ENCODE data around the gene STUM.

Gene STUM

GRCh38 chr1:226648421-226648820 is 99.9 kb downstream of the STUM start:
- H4K20me1 ChIP-seq (ENCODE audit: insufficient read depth, low read length): peaks cover 10% of the 10 kb centered on the region; the same call in 1 of the 2 replicates
- H2AFZ ChIP-seq (ENCODE audit: low read depth, low read length): no peak overlapping the region
- H3K9me3 ChIP-seq (ENCODE audit: insufficient read depth, low read length): no peaks in the 10 kb centered on the region
- H3K36me3 ChIP-seq (replicated peaks; ENCODE audit: low read depth, low read length): no peaks in the 10 kb centered on the region
- no peaks in the 10 kb centered on the region for H3K27me3 ChIP-seq (ENCODE audit: low read depth, low read length)
- no peak overlapping the region for H3K4me3 ChIP-seq (ENCODE audit: low read length)
- no peak overlapping the region for H3K9ac ChIP-seq (ENCODE audit: low read length)
- TF ChIP-seq CTCF (IDR thresholded peaks at IDR 0.05; ENCODE audit: low read depth, low read length): no peak
- no peak for TF ChIP-seq EZH2phosphoT487 (IDR thresholded peaks at IDR 0.05; ENCODE audit: low read depth)
- H3K27ac ChIP-seq (ENCODE audit: low read length): no peak overlapping the region
- no peaks in the 10 kb centered on the region for H3K79me2 ChIP-seq (ENCODE audit: low read length)
- H3K4me2 ChIP-seq (ENCODE audit: low read length): no peak overlapping the region
- H3K4me1 ChIP-seq (ENCODE audit: low read length): peaks cover 18% of the 10 kb centered on the region

- H3K4me3 ChIP-seq (ENCODE audit: low read length): no peak overlapping the region
- TF ChIP-seq CTCF (IDR thresholded peaks at IDR 0.05; ENCODE audit: low read depth, low read length) (no peak), EZH2phosphoT487 (IDR thresholded peaks at IDR 0.05; ENCODE audit: low read depth) (no peak)
- no peak overlapping the region for H3K27ac ChIP-seq (ENCODE audit: low read length)
- H4K20me1 ChIP-seq (ENCODE audit: insufficient read depth, low read length): peaks cover 14% of the 10 kb centered on the region; the same call in 1 of the 2 replicates
- H3K4me1 ChIP-seq (ENCODE audit: low read length): peaks cover 18% of the 10 kb centered on the region
- H2AFZ ChIP-seq (ENCODE audit: low read depth, low read length): no peak overlapping the region
- no peaks in the 10 kb centered on the region for H3K36me3 ChIP-seq (replicated peaks; ENCODE audit: low read depth, low read length)
- no peaks in the 10 kb centered on the region for H3K27me3 ChIP-seq (ENCODE audit: low read depth, low read length)
- no peak overlapping the region for H3K4me2 ChIP-seq (ENCODE audit: low read length)
- H3K9me3 ChIP-seq (ENCODE audit: insufficient read depth, low read length): no peaks in the 10 kb centered on the region
- no peak overlapping the region for H3K9ac ChIP-seq (ENCODE audit: low read length)
- no peaks in the 10 kb centered on the region for H3K79me2 ChIP-seq (ENCODE audit: low read length)
These were observed 100.7 kb downstream of the STUM start for GRCh38 chr1:226649244-226649643.

- Histone ChIP-seq H3K9me3 (ENCODE audit: insufficient read depth, low read length) (no peaks in the 10 kb centered on the region), H3K27me3 (ENCODE audit: low read depth, low read length) (0 out of 2 replicates have a peak, but pooled peaks cover 5% of the 10 kb centered on the region), H3K4me2 (ENCODE audit: low read length) (no peak overlapping the region), H3K4me3 (ENCODE audit: low read length) (no peak overlapping the region), H3K9ac (ENCODE audit: low read length) (no peak overlapping the region), H2AFZ (ENCODE audit: low read depth, low read length) (no peak overlapping the region), H3K79me2 (ENCODE audit: low read length) (no peaks in the 10 kb centered on the region), H3K36me3 (replicated peaks; ENCODE audit: low read depth, low read length) (no peaks in the 10 kb centered on the region), H4K20me1 (ENCODE audit: insufficient read depth, low read length) (peaks cover 14% of the 10 kb centered on the region; the same call in 1 of the 2 replicates), H3K27ac (ENCODE audit: low read length) (no peak overlapping the region), H3K4me1 (ENCODE audit: low read length) (peaks cover 21% of the 10 kb centered on the region)
- TF ChIP-seq CTCF (IDR thresholded peaks at IDR 0.05; ENCODE audit: low read depth, low read length) (peak; percentile 41), EZH2phosphoT487 (IDR thresholded peaks at IDR 0.05; ENCODE audit: low read depth) (no peak)
These were observed 101.2 kb downstream of the STUM start for GRCh38 chr1:226649780-226650179.

GRCh38 chr1:226650236-226650841 is 101.8 kb downstream of the STUM start:
- no peak overlapping the region for H2AFZ ChIP-seq (ENCODE audit: low read depth, low read length)
- no peak overlapping the region for H3K4me3 ChIP-seq (ENCODE audit: low read length)
- H3K79me2 ChIP-seq (ENCODE audit: low read length): no peaks in the 10 kb centered on the region
- no peaks in the 10 kb centered on the region for H3K9me3 ChIP-seq (ENCODE audit: insufficient read depth, low read length)
- no peak overlapping the region for H3K4me2 ChIP-seq (ENCODE audit: low read length)
- peaks cover 27% of the 10 kb centered on the region for H3K4me1 ChIP-seq (ENCODE audit: low read length)
- H3K27me3 ChIP-seq (ENCODE audit: low read depth, low read length): 0 out of 2 replicates have a peak, but pooled peaks cover 5% of the 10 kb centered on the region
- no peaks in the 10 kb centered on the region for H3K36me3 ChIP-seq (replicated peaks; ENCODE audit: low read depth, low read length)
- H3K27ac ChIP-seq (ENCODE audit: low read length): no peak overlapping the region
- peaks cover 14% of the 10 kb centered on the region; the same call in 1 of the 2 replicates for H4K20me1 ChIP-seq (ENCODE audit: insufficient read depth, low read length)
- no peak overlapping the region for H3K9ac ChIP-seq (ENCODE audit: low read length)
- TF ChIP-seq CTCF (IDR thresholded peaks at IDR 0.05; ENCODE audit: low read depth, low read length) (0 out of 2 replicates have a peak, but pooled peaks have one; percentile 3), EZH2phosphoT487 (IDR thresholded peaks at IDR 0.05; ENCODE audit: low read depth) (no peak)

All from OCI-LY3 (cell line).